Astrocyte (in vitro differentiated cells and primary cell): Measurements from ENCODE around the gene USP14. TPM values are rescaled to one million over a fixed set of nuclear protein-coding genes. Genes with fewer than 3 reads are reported as not detected.
A peak's percentile ranks its signal among the peaks of the same experiment; 100 is the strongest.

Experiments used
- DNase-seq: peaks from one replicate; pipeline ENCODE4 v3.0.0-alpha.2; 2010; ENCODE audit warnings: low read depth
- FAIRE-seq: peaks from 2 replicates; lab custom pipeline; 2011; peaks lifted over from hg19 to GRCh38; lab: Jason Lieb, UNC
- H2AFZ ChIP-seq: 2 replicates; pipeline ENCODE4 v1.6.0; 2012; ENCODE audit warnings: low read depth, low read length, inconsistent platforms
- H3K27ac ChIP-seq: 2 replicates; pipeline ENCODE4 v1.5.1; 2011; ENCODE audit warnings: low read depth, low read length, inconsistent platforms
- H3K27me3 ChIP-seq: 2 replicates; pipeline ENCODE4 v1.6.0; 2011; ENCODE audit warnings: low read length, inconsistent platforms; ENCODE audit not compliant: insufficient read depth
- H3K36me3 ChIP-seq: 2 replicates; pipeline ENCODE4 v1.5.1; 2011; ENCODE audit warnings: low read length, inconsistent platforms; ENCODE audit not compliant: insufficient read depth
- H3K4me1 ChIP-seq: 2 replicates; pipeline ENCODE4 v1.5.1; 2011; ENCODE audit warnings: low read length, inconsistent platforms; ENCODE audit not compliant: insufficient read depth
- H3K4me2 ChIP-seq: 2 replicates; pipeline ENCODE4 v1.6.0; 2012; ENCODE audit warnings: low read length, inconsistent platforms
- H3K4me3 ChIP-seq: 2 replicates; pipeline ENCODE4 v1.5.1; 2011; ENCODE audit warnings: low read depth, mild to moderate bottlenecking, low read length, inconsistent platforms; ENCODE audit not compliant: insufficient read depth
- H3K79me2 ChIP-seq: 2 replicates; pipeline ENCODE4 v1.6.0; 2012; ENCODE audit warnings: mild to moderate bottlenecking, low read length, inconsistent platforms; ENCODE audit not compliant: insufficient read depth
- H3K9ac ChIP-seq: 2 replicates; pipeline ENCODE4 v1.6.0; 2012; ENCODE audit warnings: mild to moderate bottlenecking, low read length, inconsistent platforms
- H3K9me3 ChIP-seq: 2 replicates; pipeline ENCODE4 v1.5.1; 2012; ENCODE audit warnings: low read depth, mild to moderate bottlenecking, low read length, inconsistent platforms; ENCODE audit not compliant: insufficient read depth
- H4K20me1 ChIP-seq: 2 replicates; pipeline ENCODE4 v1.6.0; 2012; ENCODE audit warnings: low read length, inconsistent platforms; ENCODE audit not compliant: insufficient read depth
- H3K27ac Mint-ChIP-seq: one replicate; pipeline ENCODE4 v1.8.0; 2021; ENCODE audit warnings: mild to moderate bottlenecking, mixed read lengths; ENCODE audit not compliant: unreplicated experiment
- H3K27me3 Mint-ChIP-seq: one replicate; pipeline ENCODE4 v1.8.0; 2021; ENCODE audit warnings: low read depth, mixed read lengths; ENCODE audit not compliant: unreplicated experiment
- H3K36me3 Mint-ChIP-seq: one replicate; pipeline ENCODE4 v1.8.0; 2021; ENCODE audit warnings: low read depth, mixed read lengths; ENCODE audit not compliant: unreplicated experiment
- H3K4me1 Mint-ChIP-seq: one replicate; pipeline ENCODE4 v1.8.0; 2021; ENCODE audit warnings: low read depth, mixed read lengths; ENCODE audit not compliant: unreplicated experiment
- H3K4me3 Mint-ChIP-seq: one replicate; pipeline ENCODE4 v1.8.0; 2021; ENCODE audit warnings: mild to moderate bottlenecking, moderate library complexity, mixed read lengths; ENCODE audit not compliant: unreplicated experiment
- H3K9me3 Mint-ChIP-seq: one replicate; pipeline ENCODE4 v1.8.0; 2021; ENCODE audit warnings: mild to moderate bottlenecking, mixed read lengths; ENCODE audit not compliant: unreplicated experiment
- EZH2 ChIP-seq: IDR thresholded peaks from 2 replicates; pipeline ENCODE4 v1.6.1; 2012; ENCODE audit warnings: mild to moderate bottlenecking, low read length, inconsistent platforms; ENCODE audit not compliant: insufficient read depth
- total RNA-seq: library from RNA; stranded (reverse); gene quantifications from 2 replicates; pipeline ENCODE4 v1.2.1, GENCODE V29; 2021
- TF ChIP-seq, protein P1 (sequence below): IDR thresholded peaks from 2 replicates; pipeline ENCODE4 v1.5.1; 2011; ENCODE audit warnings: low read depth, mild to moderate bottlenecking, inconsistent platforms, low read length, moderate library complexity; ENCODE audit not compliant: insufficient read depth

USP14 gene
- total RNA-seq, 1 donor from 2014 or later, result 102 TPM

DNA sequence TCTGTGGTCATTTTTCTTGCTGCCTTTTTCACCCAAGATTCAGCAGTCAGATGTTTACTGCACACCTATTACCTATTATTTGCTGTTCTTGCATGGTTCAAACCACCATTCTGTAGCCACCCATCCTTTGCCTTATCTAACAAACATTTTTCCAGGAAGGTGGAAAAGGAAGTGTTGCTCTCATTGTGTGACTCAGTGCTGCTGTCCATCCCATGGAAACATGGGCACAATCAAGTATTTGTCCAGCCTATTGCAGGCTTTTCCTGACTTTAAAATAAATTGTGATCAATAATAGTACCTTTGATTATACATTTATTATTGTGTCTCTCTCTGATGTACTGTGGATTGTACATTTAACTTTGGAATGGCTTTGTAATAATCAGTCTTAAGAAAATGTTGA, 53.2 kb downstream of the USP14 start:
- Histone ChIP-seq H3K4me1 (no peaks in the 10 kb centered on the region), H3K9ac (no peak overlapping the region), H3K27ac (no peak overlapping the region), H3K9me3 (no peaks in the 10 kb centered on the region), H4K20me1 (no peaks in the 10 kb centered on the region), H2AFZ (no peak overlapping the region), H3K4me3 (no peak overlapping the region), H3K4me2 (no peak overlapping the region), H3K36me3 (peaks cover 45% of the 10 kb centered on the region), H3K27me3 (no peaks in the 10 kb centered on the region), H3K79me2 (peaks cover 10% of the 10 kb centered on the region)
- no peaks in the 10 kb centered on the region for H3K9me3 Mint-ChIP-seq
- FAIRE-seq (no peak), DNase-seq (no peak)
- no peaks in the 10 kb centered on the region for H3K27me3 Mint-ChIP-seq
- no peak for TF ChIP-seq EZH2
- TF ChIP-seq, protein P1, sequence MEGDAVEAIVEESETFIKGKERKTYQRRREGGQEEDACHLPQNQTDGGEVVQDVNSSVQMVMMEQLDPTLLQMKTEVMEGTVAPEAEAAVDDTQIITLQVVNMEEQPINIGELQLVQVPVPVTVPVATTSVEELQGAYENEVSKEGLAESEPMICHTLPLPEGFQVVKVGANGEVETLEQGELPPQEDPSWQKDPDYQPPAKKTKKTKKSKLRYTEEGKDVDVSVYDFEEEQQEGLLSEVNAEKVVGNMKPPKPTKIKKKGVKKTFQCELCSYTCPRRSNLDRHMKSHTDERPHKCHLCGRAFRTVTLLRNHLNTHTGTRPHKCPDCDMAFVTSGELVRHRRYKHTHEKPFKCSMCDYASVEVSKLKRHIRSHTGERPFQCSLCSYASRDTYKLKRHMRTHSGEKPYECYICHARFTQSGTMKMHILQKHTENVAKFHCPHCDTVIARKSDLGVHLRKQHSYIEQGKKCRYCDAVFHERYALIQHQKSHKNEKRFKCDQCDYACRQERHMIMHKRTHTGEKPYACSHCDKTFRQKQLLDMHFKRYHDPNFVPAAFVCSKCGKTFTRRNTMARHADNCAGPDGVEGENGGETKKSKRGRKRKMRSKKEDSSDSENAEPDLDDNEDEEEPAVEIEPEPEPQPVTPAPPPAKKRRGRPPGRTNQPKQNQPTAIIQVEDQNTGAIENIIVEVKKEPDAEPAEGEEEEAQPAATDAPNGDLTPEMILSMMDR, result no peak
- H3K4me3 Mint-ChIP-seq, result no peak overlapping the region
- H3K36me3 Mint-ChIP-seq, result peaks cover 4% of the 10 kb centered on the region
- H3K27ac Mint-ChIP-seq, result no peak overlapping the region
- H3K4me1 Mint-ChIP-seq, result peaks cover 8% of the 10 kb centered on the region

DNA sequence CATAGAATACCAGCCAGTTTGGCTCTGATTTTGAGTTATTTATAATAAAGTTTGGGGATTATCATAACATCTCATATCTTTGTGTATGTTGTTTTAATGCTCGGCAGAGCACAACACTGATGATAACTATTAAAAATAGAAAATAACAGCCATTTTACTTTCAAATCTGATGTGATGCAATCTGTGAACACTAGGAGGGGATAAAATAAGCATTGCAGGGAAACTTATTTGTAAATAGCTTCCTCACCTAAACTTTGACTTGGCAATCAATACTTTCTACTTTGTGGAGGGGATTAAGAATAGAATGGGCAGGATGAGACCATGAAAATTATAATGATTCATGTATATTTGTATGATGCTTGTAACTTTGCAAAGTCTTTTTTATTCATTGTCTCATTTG, 54.4 kb downstream of the USP14 start:
- no peak for TF ChIP-seq EZH2
- TF ChIP-seq, protein P1, result no peak
- peaks cover 4% of the 10 kb centered on the region for H3K36me3 Mint-ChIP-seq

DNA sequence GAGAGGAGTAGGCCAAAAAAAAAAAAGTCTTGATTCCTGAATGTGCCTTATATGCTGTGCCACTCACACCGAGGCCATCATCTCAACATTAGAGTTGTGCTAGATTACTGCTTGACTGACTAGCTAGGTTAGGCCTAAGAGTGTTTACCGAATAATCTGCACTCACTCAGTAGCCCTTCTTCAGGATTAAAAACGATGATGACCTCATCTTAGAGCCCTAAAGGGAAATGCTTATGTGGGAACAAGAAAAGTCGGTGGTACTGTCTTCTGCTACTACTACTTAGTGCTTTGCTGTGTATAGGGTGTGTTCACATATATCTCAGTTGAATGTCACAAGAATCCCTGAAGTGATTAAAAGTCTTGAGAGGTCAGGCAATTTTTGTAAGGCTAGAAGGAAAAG, 55.1 kb downstream of the USP14 start:
- DNase-seq (no peak), FAIRE-seq (peak; percentile 17)
- Histone ChIP-seq H3K27me3 (no peaks in the 10 kb centered on the region), H3K79me2 (peaks cover 3% of the 10 kb centered on the region), H4K20me1 (no peaks in the 10 kb centered on the region), H3K4me2 (no peak overlapping the region), H3K27ac (no peak overlapping the region), H3K36me3 (peaks cover 56% of the 10 kb centered on the region), H3K4me3 (no peak overlapping the region), H3K4me1 (no peaks in the 10 kb centered on the region), H3K9me3 (no peaks in the 10 kb centered on the region), H3K9ac (no peak overlapping the region), H2AFZ (no peak overlapping the region)
- Mint-ChIP-seq H3K36me3 (peaks cover 4% of the 10 kb centered on the region), H3K27ac (no peak overlapping the region), H3K9me3 (no peaks in the 10 kb centered on the region), H3K27me3 (no peaks in the 10 kb centered on the region), H3K4me1 (peaks cover 18% of the 10 kb centered on the region), H3K4me3 (no peak overlapping the region)
- no peak for TF ChIP-seq EZH2
- TF ChIP-seq, protein P1, result no peak

More for the DNA sequence above, 54.4 kb downstream of the USP14 start:
- no peak overlapping the region for H3K4me3 Mint-ChIP-seq
- Histone ChIP-seq H3K27ac (no peak overlapping the region), H3K9ac (no peak overlapping the region), H3K9me3 (no peaks in the 10 kb centered on the region), H3K36me3 (peaks cover 56% of the 10 kb centered on the region), H3K27me3 (no peaks in the 10 kb centered on the region), H3K79me2 (peaks cover 5% of the 10 kb centered on the region), H3K4me3 (no peak overlapping the region), H2AFZ (no peak overlapping the region), H4K20me1 (no peaks in the 10 kb centered on the region), H3K4me1 (no peaks in the 10 kb centered on the region), H3K4me2 (no peak overlapping the region)
- no peaks in the 10 kb centered on the region for H3K9me3 Mint-ChIP-seq
- peaks cover 14% of the 10 kb centered on the region for H3K4me1 Mint-ChIP-seq
- H3K27me3 Mint-ChIP-seq, result no peaks in the 10 kb centered on the region
- FAIRE-seq (no peak), DNase-seq (no peak)
- H3K27ac Mint-ChIP-seq, result no peak overlapping the region
